ENCODE data around the gene SIAH3. TPM values are rescaled to one million over a fixed set of nuclear protein-coding genes. Genes with fewer than 3 reads are reported as not detected.

SIAH3 gene
- total RNA-seq, 1 donor from 2014 or later = not detected

- no peak for ATAC-seq
- no peak for DNase-seq (ENCODE audit: low spot score)
These were observed 12.4 kb upstream of the SIAH3 start for GRCh38 chr13:45863709-45864590.

GRCh38 chr13:45861322-45861721, 9.8 kb upstream of the SIAH3 start:
- ATAC-seq (no peak), DNase-seq (ENCODE audit: low spot score) (no peak)

DNA sequence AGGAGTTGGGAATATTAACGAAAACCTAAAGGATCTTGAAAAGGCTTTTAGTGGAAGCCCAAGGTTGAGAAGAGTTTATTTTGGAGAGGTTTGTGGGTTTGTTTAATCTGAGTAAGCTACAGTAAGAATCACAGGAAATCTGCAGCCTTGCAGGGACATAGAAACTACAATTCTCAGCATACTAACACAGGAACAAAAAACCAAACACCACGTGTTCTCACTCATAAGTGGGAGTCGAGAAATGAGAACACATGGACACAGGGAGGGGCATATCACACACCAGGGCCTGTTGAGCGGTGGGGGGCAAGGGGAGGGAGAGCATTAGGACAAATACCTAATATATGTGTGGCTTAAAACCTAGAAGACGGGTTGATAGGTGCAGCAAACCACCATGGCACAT, 8.7 kb upstream of the SIAH3 start:
- ATAC-seq = no peak

DNA sequence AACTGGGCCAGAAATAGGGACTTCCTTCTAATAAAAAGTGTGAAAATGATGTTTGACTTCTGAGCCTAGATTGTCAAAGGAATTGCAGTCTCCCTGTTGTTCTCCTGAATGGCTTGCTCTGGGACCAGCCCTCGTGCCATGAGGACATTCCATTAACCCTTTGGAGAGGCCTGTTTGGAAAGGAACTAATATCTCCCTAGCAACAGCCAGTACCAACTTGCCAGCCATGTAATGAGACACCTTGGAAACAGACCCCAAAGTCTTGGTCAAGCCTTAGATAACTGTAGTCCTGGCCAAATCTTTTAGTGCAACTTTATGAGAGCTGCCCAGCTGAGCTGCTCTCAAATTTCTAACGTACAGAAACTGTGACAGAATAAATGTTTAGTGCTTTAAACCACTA, 8.2 kb upstream of the SIAH3 start:
- ATAC-seq = no peak
- no peak for DNase-seq (ENCODE audit: low spot score)

More for the DNA sequence above, 8.7 kb upstream of the SIAH3 start:
- DNase-seq (ENCODE audit: low spot score) = no peak

- ATAC-seq (no peak), DNase-seq (ENCODE audit: low spot score) (no peak)
These were observed 941 bp upstream of the SIAH3 start for GRCh38 chr13:45852494-45852893.

GRCh38 chr13:45851956-45852355, 403 bp upstream of the SIAH3 start:
- no peak for ATAC-seq

GRCh38 chr13:45850027-45850613, 1.4 kb downstream of the SIAH3 start:
- no peak for ATAC-seq
- DNase-seq (ENCODE audit: low spot score) = no peak

More at GRCh38 chr13:45851956-45852355, 403 bp upstream of the SIAH3 start:
- no peak for DNase-seq (ENCODE audit: low spot score)

DNA sequence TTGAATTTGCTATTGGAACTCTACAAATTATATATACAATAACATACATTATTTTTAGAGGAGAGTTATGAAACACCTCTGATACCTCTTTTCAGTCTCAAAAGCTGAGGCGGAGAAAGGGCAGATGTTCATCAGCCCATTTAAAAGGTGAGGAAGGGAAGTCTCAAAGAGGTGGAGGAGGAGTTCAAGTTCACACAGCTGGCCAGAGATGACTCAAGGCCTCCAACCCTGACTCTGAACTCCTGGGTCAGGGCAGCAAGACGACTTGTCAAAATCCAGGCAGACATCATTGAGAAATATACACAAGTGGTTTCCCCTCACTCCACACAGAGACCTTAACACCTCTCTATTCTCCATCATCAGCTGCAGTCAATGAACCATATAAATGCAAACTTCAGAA, 2.1 kb downstream of the SIAH3 start:
- DNase-seq (ENCODE audit: low spot score) (no peak), ATAC-seq (no peak)

DNA sequence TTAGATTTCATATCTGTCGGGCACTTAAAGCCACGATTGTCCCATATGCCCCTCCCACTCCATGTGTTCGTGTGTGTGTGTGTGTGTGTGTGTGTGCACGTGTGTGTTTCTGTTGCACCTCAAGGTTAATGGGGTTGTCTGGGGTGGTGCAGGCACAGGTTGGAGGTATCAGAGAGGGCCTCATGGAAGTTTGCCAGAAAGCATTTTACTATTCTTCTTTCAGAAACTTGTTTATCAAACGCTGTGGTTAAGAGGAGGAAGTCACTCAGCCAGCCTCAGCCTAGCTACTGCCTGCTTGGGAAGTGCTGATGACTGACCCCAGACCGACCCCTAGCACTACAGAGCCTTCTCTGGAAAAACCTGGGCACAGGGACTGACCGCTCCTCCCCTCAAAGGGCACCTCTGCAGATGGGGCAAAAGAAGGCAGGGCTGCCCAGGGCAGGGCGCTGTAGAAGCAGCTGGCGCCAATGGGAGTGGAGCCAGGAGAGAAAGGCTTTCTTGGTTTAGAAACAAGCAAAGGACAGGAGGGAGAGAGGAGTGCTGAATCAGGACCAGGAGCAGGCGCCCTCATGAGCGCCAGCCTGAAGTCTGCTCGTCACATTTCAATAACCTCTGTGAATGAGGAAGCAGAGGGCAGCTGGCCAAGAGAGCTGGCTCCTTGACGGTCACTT, 3.9 kb downstream of the SIAH3 start:
- DNase-seq (ENCODE audit: low spot score) (no peak), ATAC-seq (peak; percentile 52)

- ATAC-seq = no peak
- DNase-seq (ENCODE audit: low spot score) = no peak
These were observed 4.9 kb downstream of the SIAH3 start for GRCh38 chr13:45846681-45847080.

- ATAC-seq = no peak
These were observed 13.3 kb downstream of the SIAH3 start for GRCh38 chr13:45838171-45838745.

GRCh38 chr13:45837111-45837510, 14.4 kb downstream of the SIAH3 start:
- DNase-seq (ENCODE audit: low spot score) (no peak), ATAC-seq (no peak)

More at GRCh38 chr13:45838171-45838745, 13.3 kb downstream of the SIAH3 start:
- DNase-seq (ENCODE audit: low spot score) = no peak

GRCh38 chr13:45834411-45834994, 17.1 kb downstream of the SIAH3 start:
- ATAC-seq = no peak
- DNase-seq (ENCODE audit: low spot score) = no peak

- no peak for ATAC-seq
- DNase-seq (ENCODE audit: low spot score) = no peak
These were observed 17.7 kb downstream of the SIAH3 start for GRCh38 chr13:45833663-45834375.

- DNase-seq (ENCODE audit: low spot score) (no peak), ATAC-seq (no peak)
These were observed 18.3 kb downstream of the SIAH3 start for GRCh38 chr13:45833242-45833641.

- DNase-seq (ENCODE audit: low spot score) = no peak
- no peak for ATAC-seq
These were observed 19.7 kb downstream of the SIAH3 start for GRCh38 chr13:45831851-45832250.

DNA sequence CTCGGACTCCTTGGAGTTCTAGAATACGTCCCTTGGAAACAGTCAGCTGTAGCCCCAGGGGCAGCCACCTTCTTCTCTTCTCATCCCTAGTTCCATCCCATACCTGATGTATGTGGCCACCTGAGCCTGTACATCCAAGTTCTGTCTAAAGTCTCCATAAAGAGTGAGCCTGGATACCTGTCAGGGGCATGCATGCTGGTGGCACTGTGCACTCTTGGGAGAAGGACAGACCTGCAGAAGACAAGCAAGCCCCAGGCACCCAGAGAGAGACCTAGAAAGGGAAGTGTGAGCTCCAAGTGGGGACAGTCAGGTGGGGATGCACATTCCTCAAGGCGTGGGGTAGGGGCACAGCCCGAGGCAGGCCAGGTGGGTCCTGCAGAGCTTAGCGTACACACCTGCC, 21.4 kb downstream of the SIAH3 start:
- ATAC-seq (no peak), DNase-seq (ENCODE audit: low spot score) (no peak)

GRCh38 chr13:45828256-45828968, 23.1 kb downstream of the SIAH3 start:
- ATAC-seq (no peak), DNase-seq (ENCODE audit: low spot score) (no peak)

- no peak for ATAC-seq
- DNase-seq (ENCODE audit: low spot score) = no peak
These were observed 24.2 kb downstream of the SIAH3 start for GRCh38 chr13:45827318-45827717.

GRCh38 chr13:45826731-45827130, 24.8 kb downstream of the SIAH3 start:
- DNase-seq (ENCODE audit: low spot score) = no peak
- ATAC-seq = no peak
